ENCODE results near the gene PTPRD. TPM values are rescaled to one million over a fixed set of nuclear protein-coding genes. Genes with fewer than 3 reads are reported as not detected.

The PTPRD gene
- total and polyA plus RNA-seq, 2 of the 4 experiments (the other 2 are of a cell fraction) = 0.07 to 0.18 TPM

- CTCF ChIA-PET = no interaction called here
- intact Hi-C loops (cut with micrococcal nuclease) = no loop called here
- H4K20me1 ChIP-seq (ENCODE audit: insufficient read depth, low read length) = no peaks in the 10 kb centered on the region
- H3K27ac ChIP-seq (ENCODE audit: insufficient read depth, low read length) = no peak overlapping the region
- H2AK9ac ChIP-seq (replicated peaks; ENCODE audit: low read depth, low read length, poor library complexity) = no peak overlapping the region
- no peak overlapping the region for H2BK20ac ChIP-seq (ENCODE audit: low read depth, low read length)
- WGBS, 2 experiments (ENCODE audit: extremely low coverage in 2 of 2, insufficient read length in 1 of 2) = no CpG with 5 or more reads among the region's 3 CpGs
- H3K9me3 ChIP-seq (ENCODE audit: control insufficient read depth, insufficient read depth, low read length) = peaks cover 2% of the 10 kb centered on the region; the same call in 1 of the 2 replicates
- no peak for TF ChIP-seq NFE2L2 (IDR thresholded peaks at IDR 0.05; ENCODE audit: low read depth, low read length)
- no peak for TF ChIP-seq CHD1 (IDR thresholded peaks at IDR 0.05; ENCODE audit: low read depth, low read length)
- no peak for TF ChIP-seq RAD21 (IDR thresholded peaks at IDR 0.05; ENCODE audit: low read length)
- no peak for TF ChIP-seq RCOR1 (IDR thresholded peaks at IDR 0.05; ENCODE audit: insufficient replicate concordance, low read length)
- no peak for TF ChIP-seq CEBPB (IDR thresholded peaks at IDR 0.05; ENCODE audit: low read depth, low read length)
- TF ChIP-seq MXI1 (IDR thresholded peaks at IDR 0.05; ENCODE audit: borderline replicate concordance, low read depth, low read length) = no peak
- no peak for TF ChIP-seq ELK1 (IDR thresholded peaks at IDR 0.05; ENCODE audit: borderline replicate concordance, low read depth, low read length)
- no peak for TF ChIP-seq POLR2A (IDR thresholded peaks at IDR 0.05; ENCODE audit: low read depth, low read length)
- no peak for TF ChIP-seq RFX5 (IDR thresholded peaks at IDR 0.05; ENCODE audit: low read depth, low read length)
- no peak for TF ChIP-seq FOS (IDR thresholded peaks at IDR 0.05; ENCODE audit: low read depth, low read length)
- no peak for TF ChIP-seq USF2 (IDR thresholded peaks at IDR 0.05; ENCODE audit: low read depth, low read length)
- TF ChIP-seq MAFK (IDR thresholded peaks at IDR 0.05; ENCODE audit: low read depth, low read length) = no peak
- no peak overlapping the region for H4K8ac ChIP-seq (ENCODE audit: low read depth in 2 of 2, low read length in 2 of 2)
- no peaks in the 10 kb centered on the region for H3K36me3 ChIP-seq (ENCODE audit: control insufficient read depth, insufficient read depth, low read length)
- no peak overlapping the region for H4K91ac ChIP-seq (ENCODE audit: insufficient read depth, low read depth, low read length)
- no peak overlapping the region for H4K5ac ChIP-seq (ENCODE audit: low read depth, low read length)
- POLR2A ChIA-PET (ENCODE audit: unreplicated experiment) = no interaction called here
- in situ Hi-C loops (cut with MboI; ENCODE audit: low sequenced_read_pairs) = no loop called here
- no peak for DNase-seq
- no peak overlapping the region for H3K9ac ChIP-seq (ENCODE audit: low read depth, low read length)
- H3K27me3 ChIP-seq (ENCODE audit: control insufficient read depth, insufficient read depth, low read length) = no peaks in the 10 kb centered on the region
- no peak overlapping the region for H3K4ac ChIP-seq (ENCODE audit: low read depth, low read length)
- no peaks in the 10 kb centered on the region for H3K4me1 ChIP-seq (ENCODE audit: control insufficient read depth, insufficient read depth, low read length)
- H2BK15ac ChIP-seq (ENCODE audit: low read depth, low read length) = no peak overlapping the region
- no peak overlapping the region for H3K14ac ChIP-seq (replicated peaks; ENCODE audit: low read depth, low read length)
- dilution Hi-C loops (cut with HindIII; ENCODE audit: low sequenced_read_pairs, unreplicated experiment) = no loop called here
- no peak overlapping the region for H3K4me2 ChIP-seq (ENCODE audit: low read depth, low read length)
- H2AK5ac ChIP-seq (ENCODE audit: low read depth, low read length) = no peak overlapping the region
- H3K56ac ChIP-seq (ENCODE audit: extremely low read depth, insufficient read depth, low read length) = no peak overlapping the region
- no peak overlapping the region for H3K23ac ChIP-seq (ENCODE audit: low read depth, low read length)
- no peak overlapping the region for H3K18ac ChIP-seq (ENCODE audit: low read depth, low read length)
- no TSS peak for BruUV-seq (replicated peaks)
- no peak overlapping the region for H2AFZ ChIP-seq (replicated peaks; ENCODE audit: low read length, poor library complexity)
- no peaks in the 10 kb centered on the region for H3K79me1 ChIP-seq (ENCODE audit: low read depth in 1 of 2, low read length in 2 of 2)
- ATAC-seq (ENCODE audit: low read depth) = no peak
- no peak overlapping the region for H2BK5ac ChIP-seq (ENCODE audit: low read depth, low read length, poor library complexity, severe bottlenecking)
- no peaks in the 10 kb centered on the region for H3K9me1 ChIP-seq (ENCODE audit: insufficient read depth, low read length)
- no peak overlapping the region for H2BK120ac ChIP-seq (ENCODE audit: low read depth, low read length)
- H3K4me3 ChIP-seq (ENCODE audit: insufficient read depth, low read depth, low read length) = no peak overlapping the region
Observed at GRCh38 chr9:8703904-8704303, 1908.9 kb downstream of the PTPRD start.
